GM18907 (cell line): ENCODE results near the gene ERC2.
"Not testable (repeated sequence)": the region's sequence is repeated elsewhere in the genome, so short reads cannot be mapped to it uniquely, and the experiment has no call there.

ENCODE experiments used
- ATAC-seq: cut with Tn5 transposase; IDR thresholded peaks from one replicate; pipeline ENCODE4 v1.9.1; 2021; ENCODE audit warnings: mild to moderate bottlenecking, moderate library complexity; ENCODE audit not compliant: unreplicated experiment

ERC2 gene

GRCh38 chr3:56087451-56088053, 380.7 kb downstream of the ERC2 start:
- ATAC-seq = no peak

- ATAC-seq = no peak
These were observed 381.9 kb downstream of the ERC2 start for GRCh38 chr3:56086355-56086754.

GRCh38 chr3:56081246-56081645, 387.0 kb downstream of the ERC2 start:
- ATAC-seq = no peak

- no peak for ATAC-seq
These were observed 391.5 kb downstream of the ERC2 start for GRCh38 chr3:56076746-56077145.

GRCh38 chr3:56075089-56075488, 393.2 kb downstream of the ERC2 start:
- no peak for ATAC-seq

- ATAC-seq = no peak
These were observed 398.5 kb downstream of the ERC2 start for GRCh38 chr3:56069766-56070165.

- ATAC-seq = not testable (repeated sequence)
These were observed 401.9 kb downstream of the ERC2 start for GRCh38 chr3:56066405-56066804.

GRCh38 chr3:56064684-56065083, 403.6 kb downstream of the ERC2 start:
- no peak for ATAC-seq

- no peak for ATAC-seq
These were observed 407.0 kb downstream of the ERC2 start for GRCh38 chr3:56061279-56061626.

GRCh38 chr3:56060521-56061278, 407.6 kb downstream of the ERC2 start:
- no peak for ATAC-seq

- no peak for ATAC-seq
These were observed 408.5 kb downstream of the ERC2 start for GRCh38 chr3:56059731-56060130.

- no peak for ATAC-seq
These were observed 412.3 kb downstream of the ERC2 start for GRCh38 chr3:56055951-56056350.

GRCh38 chr3:56055546-56055945, 412.7 kb downstream of the ERC2 start:
- ATAC-seq = no peak

- ATAC-seq = no peak
These were observed 413.4 kb downstream of the ERC2 start for GRCh38 chr3:56054844-56055243.

- no peak for ATAC-seq
These were observed 414.5 kb downstream of the ERC2 start for GRCh38 chr3:56053727-56054126.

- ATAC-seq = no peak
These were observed 416.1 kb downstream of the ERC2 start for GRCh38 chr3:56052188-56052587.

GRCh38 chr3:56051052-56051451, 417.2 kb downstream of the ERC2 start:
- no peak for ATAC-seq

GRCh38 chr3:56048946-56049345, 419.3 kb downstream of the ERC2 start:
- no peak for ATAC-seq

GRCh38 chr3:56048331-56048730, 419.9 kb downstream of the ERC2 start:
- no peak for ATAC-seq

GRCh38 chr3:56042326-56042951, 425.8 kb downstream of the ERC2 start:
- ATAC-seq = no peak

GRCh38 chr3:56025326-56025725, 442.9 kb downstream of the ERC2 start:
- ATAC-seq = no peak

- ATAC-seq = no peak
These were observed 444.7 kb downstream of the ERC2 start for GRCh38 chr3:56023546-56023945.
